ENCODE results near the gene TRMU. TPM values are rescaled to one million over a fixed set of nuclear protein-coding genes. Genes with fewer than 3 reads are reported as not detected.

TRMU gene
- polyA plus RNA-seq, 1 donor (not counting 4 experiments of a cell fraction or from before 2014, with no cell fraction given), result 33.6 TPM

GRCh38 chr22:46376111-46376510 is 40.6 kb downstream of the TRMU start:
- H3K79me2 ChIP-seq (ENCODE audit: control insufficient read depth, insufficient read depth, low read length), result no peaks in the 10 kb centered on the region
- no peaks in the 10 kb centered on the region for H4K20me1 ChIP-seq (ENCODE audit: control insufficient read depth, extremely low read depth, insufficient read depth, low read length)
- H3K9me3 ChIP-seq (ENCODE audit: control insufficient read depth, low read depth, low read length), result peaks cover 8% of the 10 kb centered on the region
- H3K4me1 ChIP-seq (ENCODE audit: control insufficient read depth, extremely low read depth, insufficient read depth, low read length), result peaks cover 3% of the 10 kb centered on the region
- H2AFZ ChIP-seq (ENCODE audit: control insufficient read depth, low read length), result no peak overlapping the region
- H3K9ac ChIP-seq (ENCODE audit: control insufficient read depth, extremely low read depth, insufficient read depth, low read length), result no peak overlapping the region
- FAIRE-seq, result no peak
- H3K27ac ChIP-seq (ENCODE audit: control insufficient read depth, insufficient read depth, low read length), result no peak overlapping the region
- H3K4me2 ChIP-seq (ENCODE audit: control insufficient read depth, extremely low read depth, insufficient read depth, low read depth, low read length), result no peak overlapping the region
- dilution Hi-C loops (cut with MboI; ENCODE audit: extremely low pct_ligation_motif_present, low sequenced_read_pairs), result no loop called here
- no peaks in the 10 kb centered on the region for H3K9me1 ChIP-seq (ENCODE audit: control insufficient read depth, extremely low read depth, insufficient read depth, low read length)
- no peaks in the 10 kb centered on the region for H3K27me3 ChIP-seq (ENCODE audit: control insufficient read depth, extremely low read depth, insufficient read depth, low read length)
- DNase-seq (ENCODE audit: low read depth, low spot score), result no peak
- H3K4me3 ChIP-seq (ENCODE audit: control insufficient read depth in 2 of 3, extremely low read depth in 1 of 3, insufficient read depth in 2 of 3, low read depth in 1 of 3, low read length in 3 of 3), result no peak overlapping the region
- no peak for TF ChIP-seq EZH2 (IDR thresholded peaks at IDR 0.05; ENCODE audit: low read length)
- TF ChIP-seq CTCF (optimal IDR thresholded peaks at IDR 0.05 in 1 of 3, IDR thresholded peaks at IDR 0.05 in 1 of 3, conservative IDR thresholded peaks at IDR 0.05 in 1 of 3; ENCODE audit: extremely low read depth in 1 of 3, insufficient read depth in 2 of 3, low read length in 3 of 3), result no peak
- peaks cover 19 to 29% of the 10 kb centered on the region in 2 experiments for H3K36me3 ChIP-seq (ENCODE audit: control insufficient read depth in 2 of 2, extremely low read depth in 1 of 2, insufficient read depth in 2 of 2, low read length in 2 of 2)

- H3K4me3 ChIP-seq (ENCODE audit: control insufficient read depth in 2 of 3, extremely low read depth in 1 of 3, insufficient read depth in 2 of 3, low read depth in 1 of 3, low read length in 3 of 3), result no peak overlapping the region
- no peaks in the 10 kb centered on the region for H4K20me1 ChIP-seq (ENCODE audit: control insufficient read depth, extremely low read depth, insufficient read depth, low read length)
- FAIRE-seq (no peak), DNase-seq (ENCODE audit: low read depth, low spot score) (no peak)
- H3K27ac ChIP-seq (ENCODE audit: control insufficient read depth, insufficient read depth, low read length), result no peak overlapping the region
- H3K4me2 ChIP-seq (ENCODE audit: control insufficient read depth, extremely low read depth, insufficient read depth, low read depth, low read length), result no peak overlapping the region
- H2AFZ ChIP-seq (ENCODE audit: control insufficient read depth, low read length), result no peak overlapping the region
- H3K9me3 ChIP-seq (ENCODE audit: control insufficient read depth, low read depth, low read length), result peaks cover 8% of the 10 kb centered on the region
- dilution Hi-C loops (cut with MboI; ENCODE audit: extremely low pct_ligation_motif_present, low sequenced_read_pairs), result no loop called here
- no peak overlapping the region for H3K9ac ChIP-seq (ENCODE audit: control insufficient read depth, extremely low read depth, insufficient read depth, low read length)
- no peaks in the 10 kb centered on the region for H3K79me2 ChIP-seq (ENCODE audit: control insufficient read depth, insufficient read depth, low read length)
- TF ChIP-seq CTCF (optimal IDR thresholded peaks at IDR 0.05 in 1 of 3, IDR thresholded peaks at IDR 0.05 in 1 of 3, conservative IDR thresholded peaks at IDR 0.05 in 1 of 3; ENCODE audit: extremely low read depth in 1 of 3, insufficient read depth in 2 of 3, low read length in 3 of 3) (no peak), EZH2 (IDR thresholded peaks at IDR 0.05; ENCODE audit: low read length) (no peak)
- H3K27me3 ChIP-seq (ENCODE audit: control insufficient read depth, extremely low read depth, insufficient read depth, low read length), result no peaks in the 10 kb centered on the region
- H3K9me1 ChIP-seq (ENCODE audit: control insufficient read depth, extremely low read depth, insufficient read depth, low read length), result no peaks in the 10 kb centered on the region
- peaks cover 3% of the 10 kb centered on the region for H3K4me1 ChIP-seq (ENCODE audit: control insufficient read depth, extremely low read depth, insufficient read depth, low read length)
- peaks cover 24 to 31% of the 10 kb centered on the region in 2 experiments for H3K36me3 ChIP-seq (ENCODE audit: control insufficient read depth in 2 of 2, extremely low read depth in 1 of 2, insufficient read depth in 2 of 2, low read length in 2 of 2)
Measured at GRCh38 chr22:46376908-46377524, 41.5 kb downstream of the TRMU start.

All from keratinocyte (primary cell).